MCF 10A (cell line): ENCODE measurements around the gene SEMA3A. TPM values are rescaled to one million over a fixed set of nuclear protein-coding genes. Genes with fewer than 3 reads are reported as not detected.
A peak's percentile ranks its signal among the peaks of the same experiment; 100 is the strongest.
"Not testable (repeated sequence)": the region's sequence is repeated elsewhere in the genome, so short reads cannot be mapped to it uniquely, and the experiment has no call there.

Experiments used
- BruUV-seq: library from RNA; stranded (reverse); fragments of 400-500 nt; replicated peaks from 2 replicates; lab custom pipeline; 2021; lab: Mats Ljungman, UMichigan
- CTCF ChIA-PET: fragments of 300-600 bp; sonication (Branson Sonifier 250); formaldehyde crosslinking; extraction: SDS; loops from one replicate; lab custom pipeline; 2021; ENCODE audit warnings: antibody characterized with exemption, inconsistent platforms; lab: Yijun Ruan, JAX
- POLR2A ChIA-PET: fragments of 300-600, 350-650 bp; sonication (Branson Sonifier 250); formaldehyde crosslinking; extraction: SDS; loops from one replicate; lab custom pipeline; 2020; ENCODE audit warnings: antibody characterized with exemption, inconsistent platforms; lab: Yijun Ruan, JAX
- DNase-seq: peaks from one replicate; pipeline ENCODE4 v3.0.0-alpha.2; 2018; ENCODE audit not compliant: unreplicated experiment
- H3K27ac Mint-ChIP-seq: one replicate; pipeline ENCODE4 v1.8.0; 2022; ENCODE audit warnings: mild to moderate bottlenecking, low read depth, mixed read lengths; ENCODE audit not compliant: unreplicated experiment
- H3K27me3 Mint-ChIP-seq: one replicate; pipeline ENCODE4 v1.8.0; 2022; ENCODE audit warnings: mixed read lengths; ENCODE audit not compliant: insufficient read depth, unreplicated experiment
- H3K36me3 Mint-ChIP-seq: one replicate; pipeline ENCODE4 v1.8.0; 2022; ENCODE audit warnings: mild to moderate bottlenecking, moderate library complexity, mixed read lengths; ENCODE audit not compliant: insufficient read depth, unreplicated experiment
- H3K4me1 Mint-ChIP-seq: one replicate; pipeline ENCODE4 v1.8.0; 2022; ENCODE audit warnings: mixed read lengths; ENCODE audit not compliant: insufficient read depth, unreplicated experiment
- H3K4me3 Mint-ChIP-seq: one replicate; pipeline ENCODE4 v1.8.0; 2022; ENCODE audit warnings: mild to moderate bottlenecking, moderate library complexity, mixed read lengths; ENCODE audit not compliant: unreplicated experiment
- H3K9me3 Mint-ChIP-seq: one replicate; pipeline ENCODE4 v1.8.0; 2022; ENCODE audit warnings: mixed read lengths; ENCODE audit not compliant: unreplicated experiment
- CTCF ChIP-seq: fragments of 200-600 bp; IDR thresholded peaks from one replicate; pipeline ENCODE4 v1.8.0; 2022; ENCODE audit warnings: antibody characterized with exemption, mild to moderate bottlenecking; ENCODE audit not compliant: unreplicated experiment
- intact Hi-C: fragments of 100-400 bp; cut with micrococcal nuclease; formaldehyde crosslinking; loops from 2 replicates; pipeline ENCODE4 v1.14.1; 2022
- total RNA-seq: library from RNA; stranded (reverse); gene quantifications from 2 replicates; pipeline ENCODE4 v1.2.3, GENCODE V29; 2022

Gene SEMA3A
- total RNA-seq, 1 experiment from 2014 or later, result 3.2 TPM

GRCh38 chr7:84055904-84056605 lies 138.5 kb downstream of the SEMA3A start:
- CTCF ChIA-PET, result no interaction called here
- no peaks in the 10 kb centered on the region for H3K27me3 Mint-ChIP-seq
- POLR2A ChIA-PET, result no interaction called here
- intact Hi-C loops, result no loop called here
- peak; percentile 31 for DNase-seq
- TF ChIP-seq CTCF, result no peak
- H3K4me3 Mint-ChIP-seq, result peak overlapping the region; percentile 43
- BruUV-seq, result no TSS peak
- no peaks in the 10 kb centered on the region for H3K36me3 Mint-ChIP-seq
- H3K9me3 Mint-ChIP-seq, result peaks cover 5% of the 10 kb centered on the region
- H3K4me1 Mint-ChIP-seq, result peaks cover 37% of the 10 kb centered on the region
- H3K27ac Mint-ChIP-seq, result peak overlapping the region; percentile 88

GRCh38 chr7:84055199-84055598 lies 139.4 kb downstream of the SEMA3A start:
- POLR2A ChIA-PET, CTCF ChIA-PET: not testable (repeated sequence)

GRCh38 chr7:84049071-84049836 lies 145.3 kb downstream of the SEMA3A start:
- Mint-ChIP-seq H3K36me3 (no peaks in the 10 kb centered on the region), H3K4me1 (peaks cover 1% of the 10 kb centered on the region), H3K9me3 (peaks cover 5% of the 10 kb centered on the region), H3K27ac (no peak overlapping the region), H3K27me3 (no peaks in the 10 kb centered on the region), H3K4me3 (no peak overlapping the region)
- BruUV-seq, result no TSS peak
- intact Hi-C loops, result no loop called here
- no peak for DNase-seq
- CTCF ChIA-PET, result interaction anchor here (0.6 kb wide), 1 partner anchor 1470 kb away, joined by 3 read pairs; no protein-coding TSS in a partner anchor
- no peak for TF ChIP-seq CTCF
- POLR2A ChIA-PET, result no interaction called here

More at GRCh38 chr7:84055199-84055598, 139.4 kb downstream of the SEMA3A start:
- H3K27me3 Mint-ChIP-seq, H3K36me3 Mint-ChIP-seq, H3K4me3 Mint-ChIP-seq, DNase-seq, intact Hi-C loops, H3K9me3 Mint-ChIP-seq, BruUV-seq, H3K27ac Mint-ChIP-seq: not testable (repeated sequence)
- H3K4me1 Mint-ChIP-seq, result peaks cover 28% of the 10 kb centered on the region

- BruUV-seq, result no TSS peak
Measured at GRCh38 chr7:84047085-84047484, 147.5 kb downstream of the SEMA3A start.

More at GRCh38 chr7:84047085-84047484, 147.5 kb downstream of the SEMA3A start:
- no peak for DNase-seq
- H3K27me3 Mint-ChIP-seq, result no peaks in the 10 kb centered on the region
- ChIA-PET POLR2A (no interaction called here), CTCF (no interaction called here)
- H3K36me3 Mint-ChIP-seq, result no peaks in the 10 kb centered on the region
- no peak overlapping the region for H3K27ac Mint-ChIP-seq
- H3K4me1 Mint-ChIP-seq, result peaks cover 10% of the 10 kb centered on the region
- no peak overlapping the region for H3K4me3 Mint-ChIP-seq
- intact Hi-C loops, result no loop called here
- no peaks in the 10 kb centered on the region for H3K9me3 Mint-ChIP-seq
- TF ChIP-seq CTCF, result no peak
